NB4 (cell line): ENCODE results near the gene TRERF1.

Source experiments
- POLR2A ChIP-seq: IDR thresholded peaks from 2 replicates; pipeline ENCODE4 v1.6.1; 2011; ENCODE audit warnings: mild to moderate bottlenecking; ENCODE audit not compliant: insufficient read length; ENCODE audit errors: extremely low read depth
- TF ChIP-seq, protein P1 (sequence below): IDR thresholded peaks from one replicate; pipeline ENCODE4 v1.5.1; 2012; ENCODE audit warnings: low read depth, low read length

DNA sequence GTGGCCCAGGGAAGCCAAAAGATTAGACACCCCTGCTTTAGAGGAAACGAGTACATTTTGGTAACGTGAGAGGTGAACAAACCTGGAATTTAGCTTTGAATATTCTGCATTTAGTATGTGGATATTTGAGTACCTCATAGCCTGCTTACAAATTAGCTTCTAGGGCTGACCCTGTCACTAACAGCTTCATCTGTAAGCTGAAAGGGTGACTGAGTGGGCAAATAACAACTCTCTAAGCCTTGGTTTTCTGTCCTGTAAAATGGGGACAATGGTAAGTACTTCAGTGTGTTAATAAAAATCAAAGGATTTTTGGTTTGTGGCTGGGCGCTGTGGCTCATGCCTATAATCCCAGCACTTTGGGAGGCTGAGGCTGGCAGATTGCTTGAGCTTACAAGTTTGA lies 248.5 kb downstream of the TRERF1 start:
- TF ChIP-seq POLR2A = no peak
- TF ChIP-seq, protein P1, sequence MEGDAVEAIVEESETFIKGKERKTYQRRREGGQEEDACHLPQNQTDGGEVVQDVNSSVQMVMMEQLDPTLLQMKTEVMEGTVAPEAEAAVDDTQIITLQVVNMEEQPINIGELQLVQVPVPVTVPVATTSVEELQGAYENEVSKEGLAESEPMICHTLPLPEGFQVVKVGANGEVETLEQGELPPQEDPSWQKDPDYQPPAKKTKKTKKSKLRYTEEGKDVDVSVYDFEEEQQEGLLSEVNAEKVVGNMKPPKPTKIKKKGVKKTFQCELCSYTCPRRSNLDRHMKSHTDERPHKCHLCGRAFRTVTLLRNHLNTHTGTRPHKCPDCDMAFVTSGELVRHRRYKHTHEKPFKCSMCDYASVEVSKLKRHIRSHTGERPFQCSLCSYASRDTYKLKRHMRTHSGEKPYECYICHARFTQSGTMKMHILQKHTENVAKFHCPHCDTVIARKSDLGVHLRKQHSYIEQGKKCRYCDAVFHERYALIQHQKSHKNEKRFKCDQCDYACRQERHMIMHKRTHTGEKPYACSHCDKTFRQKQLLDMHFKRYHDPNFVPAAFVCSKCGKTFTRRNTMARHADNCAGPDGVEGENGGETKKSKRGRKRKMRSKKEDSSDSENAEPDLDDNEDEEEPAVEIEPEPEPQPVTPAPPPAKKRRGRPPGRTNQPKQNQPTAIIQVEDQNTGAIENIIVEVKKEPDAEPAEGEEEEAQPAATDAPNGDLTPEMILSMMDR = no peak
